CD4-positive, alpha-beta T cell treated with Interferon alpha-2 for 1 hour (primary cell): Measurements from ENCODE around the gene XYLT2.
A peak's percentile ranks its signal among the peaks of the same experiment; 100 is the strongest.

Source experiments
- DNase-seq, 2 donors: peaks; one replicate each; pipeline ENCODE4 v3.0.0-alpha.2; 2020 to 2022

The XYLT2 gene

DNA sequence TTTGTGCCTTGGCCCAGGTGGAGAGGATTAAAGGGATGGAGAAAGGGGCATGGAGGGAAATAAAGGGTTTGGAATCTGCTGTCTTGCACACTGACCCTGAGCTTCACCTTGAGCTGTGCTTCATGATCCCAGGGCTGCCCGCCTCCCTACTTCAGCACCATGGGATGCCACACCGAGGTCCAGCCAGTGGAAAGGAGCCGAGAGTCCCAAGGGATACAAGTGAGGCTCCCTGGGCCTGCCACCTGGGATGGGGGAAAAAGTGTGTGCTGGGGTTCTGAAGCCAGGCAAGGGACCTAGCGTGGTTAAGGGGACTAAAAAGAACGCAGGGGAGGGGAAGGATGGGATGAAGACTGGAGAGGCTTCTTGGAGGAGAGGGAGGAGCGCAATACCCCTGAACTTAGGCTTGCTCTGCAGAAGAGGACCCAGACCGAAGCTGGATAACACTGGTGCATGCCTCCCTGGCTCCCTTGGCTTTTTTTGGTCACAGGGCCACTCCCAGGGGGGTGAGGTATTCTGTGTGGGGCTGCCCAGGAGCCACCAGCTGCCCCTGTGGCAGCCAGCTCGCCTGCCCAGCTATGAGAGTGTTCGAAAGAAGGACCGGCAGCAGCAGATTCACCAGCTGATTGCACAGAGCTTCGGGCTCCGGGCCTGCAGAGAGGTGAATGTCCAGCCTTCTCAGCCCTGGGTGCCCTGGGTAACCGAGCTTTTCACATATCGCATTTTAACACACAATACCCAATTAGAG lies 19.9 kb downstream of the XYLT2 start:
- no peak for DNase-seq

DNA sequence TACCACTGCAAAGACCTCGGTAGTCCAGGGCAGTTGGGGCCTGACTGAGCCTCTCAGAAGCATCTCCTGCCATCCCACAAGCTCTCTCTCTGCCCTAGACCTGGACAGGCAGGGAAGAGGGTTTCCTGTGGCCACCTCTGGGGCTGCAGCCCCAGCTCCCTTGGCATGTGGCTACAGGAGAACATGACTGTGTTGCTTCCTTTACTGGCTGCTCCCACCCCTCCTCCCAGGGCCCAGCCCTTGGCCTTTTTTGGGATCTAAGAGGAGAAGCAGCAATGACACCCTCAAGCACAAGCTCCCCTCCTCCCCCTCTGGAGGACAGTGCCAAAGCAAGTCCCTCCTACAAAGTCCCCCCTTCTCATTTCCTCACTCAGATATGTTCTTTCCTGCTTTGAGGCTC lies 21.5 kb downstream of the XYLT2 start:
- DNase-seq = no peak

DNA sequence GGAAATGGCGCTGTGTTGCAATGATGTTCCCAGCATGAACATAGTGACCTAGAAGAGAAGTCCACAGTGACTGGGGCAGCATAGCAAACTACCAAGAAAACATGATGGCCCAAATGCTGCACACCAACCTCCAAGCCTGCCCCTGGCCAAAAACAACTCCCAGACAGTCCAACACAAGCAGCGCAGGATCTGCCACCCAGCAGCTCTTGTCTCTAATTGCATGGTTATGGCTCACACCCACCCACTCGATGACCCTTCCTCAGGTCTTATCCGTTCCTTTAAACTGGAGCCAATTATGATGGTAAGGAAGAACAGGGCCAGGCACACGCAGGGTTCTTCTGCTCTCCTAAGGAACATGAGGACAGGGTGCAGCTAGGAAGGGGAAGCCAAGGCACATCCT lies 24.1 kb downstream of the XYLT2 start:
- DNase-seq = no peak

DNA sequence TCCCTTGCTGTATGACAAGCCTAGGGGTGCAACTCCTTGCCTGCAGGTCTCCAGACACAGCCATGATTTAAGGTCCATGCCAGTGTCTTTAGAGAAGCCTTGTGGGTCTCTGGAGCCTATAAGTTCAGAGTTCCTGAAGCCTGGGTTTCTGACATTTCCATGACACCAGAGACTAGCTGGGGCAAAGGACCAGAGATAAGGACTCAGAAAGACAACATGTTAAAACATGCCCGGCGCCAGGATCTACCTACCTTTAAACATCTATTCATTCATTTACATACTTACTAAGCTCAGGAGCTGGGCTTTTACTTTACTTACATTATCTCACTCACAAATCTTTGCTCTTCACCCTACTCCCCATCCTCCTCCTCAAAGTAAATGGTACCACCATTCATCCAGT lies 25.6 kb downstream of the XYLT2 start:
- DNase-seq = no peak

DNA sequence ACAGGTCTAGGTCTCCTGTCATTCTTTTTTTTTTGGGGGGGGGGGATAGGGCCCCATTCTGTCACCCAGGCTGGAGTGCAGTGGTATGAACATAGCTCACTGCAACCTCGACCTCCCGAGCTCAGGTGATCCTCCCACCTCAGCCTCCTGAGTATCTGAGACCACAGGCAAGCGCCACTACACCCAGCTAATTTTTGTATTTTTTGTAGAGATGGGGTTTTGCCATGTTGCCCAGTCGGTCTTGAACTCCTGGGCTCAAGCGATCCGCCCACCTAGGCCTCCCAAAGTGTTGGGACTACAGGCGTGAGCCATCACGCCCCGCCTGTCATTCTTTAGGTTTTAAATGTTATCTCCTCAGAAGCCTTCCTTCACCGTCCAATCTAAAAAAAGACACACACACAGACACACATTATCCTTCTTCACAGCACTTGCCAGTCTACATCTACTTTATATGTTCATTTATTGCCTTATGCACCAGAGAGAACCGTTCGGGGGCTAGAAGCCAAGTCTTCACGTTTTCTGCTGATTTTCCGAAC lies 26.4 kb downstream of the XYLT2 start:
- DNase-seq = no peak

DNA sequence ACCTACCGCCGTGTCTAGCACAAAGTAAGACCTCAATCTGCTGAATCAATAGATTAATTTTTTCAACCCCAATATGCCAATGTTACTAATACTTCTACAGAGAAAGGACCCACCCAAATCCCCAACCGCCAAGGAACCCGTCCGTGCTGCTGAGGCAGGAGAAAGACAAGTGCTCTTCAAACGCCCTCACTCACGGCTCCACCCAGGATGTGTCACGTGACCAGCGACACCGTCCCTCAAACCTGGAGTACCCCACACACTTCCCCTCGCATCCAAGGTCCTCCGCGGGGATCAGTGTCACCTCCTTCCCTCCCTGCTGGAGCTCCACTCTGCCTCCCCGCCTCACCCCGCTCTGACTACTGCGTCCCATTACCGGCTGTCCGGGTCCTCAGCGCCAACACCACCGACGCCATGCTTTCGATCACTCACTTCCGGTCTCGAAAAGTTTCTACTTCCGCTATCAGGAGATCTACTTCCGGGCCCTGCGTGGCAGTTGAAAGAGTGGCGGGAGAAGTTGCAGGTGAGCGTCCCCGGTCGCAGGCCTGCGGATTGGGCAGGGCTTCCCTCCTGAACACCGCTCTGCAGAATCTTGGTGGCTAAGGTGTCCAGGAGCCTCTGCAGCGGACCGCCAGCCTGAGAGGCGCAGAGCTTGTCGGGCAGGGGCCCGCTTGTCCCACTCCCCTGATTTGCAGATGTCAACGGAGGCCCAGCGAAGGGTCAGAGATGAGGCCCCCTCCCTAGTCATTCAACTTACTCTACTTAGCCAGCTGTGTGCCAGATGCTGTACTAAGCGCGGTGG lies 27.0 kb downstream of the XYLT2 start, which contains the start of the genes EME1 and MRPL27:
Gene EME1, plus strand, starts transcription at position 472 of the 799 bp plus-strand sequence. CDS start 1,980 bp downstream, outside the sequence.
Gene MRPL27, minus strand, starts transcription at position 427 of the 799 bp plus-strand sequence. Its CDS starts 14 bp downstream, at position 413.
- peak; percentile 85 to 90 for DNase-seq

DNA sequence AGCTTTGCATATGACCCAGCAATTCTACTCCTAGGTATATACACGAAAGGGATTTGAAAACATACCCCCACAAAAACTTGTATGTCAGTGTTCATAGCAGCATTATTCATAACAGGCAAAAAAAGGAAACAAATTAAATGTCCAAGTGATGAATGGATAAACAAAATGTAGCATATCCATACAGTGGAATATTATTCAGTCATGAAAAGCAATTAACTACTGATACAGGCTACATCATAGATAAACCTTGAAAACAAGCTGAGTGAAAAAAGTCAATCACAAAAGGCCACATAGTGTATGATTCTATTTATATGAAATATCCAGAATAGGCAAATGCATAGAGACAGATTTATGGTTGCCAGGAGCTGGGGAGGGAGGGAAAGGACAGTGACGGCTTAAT lies 27.8 kb downstream of the XYLT2 start:
- DNase-seq = no peak

DNA sequence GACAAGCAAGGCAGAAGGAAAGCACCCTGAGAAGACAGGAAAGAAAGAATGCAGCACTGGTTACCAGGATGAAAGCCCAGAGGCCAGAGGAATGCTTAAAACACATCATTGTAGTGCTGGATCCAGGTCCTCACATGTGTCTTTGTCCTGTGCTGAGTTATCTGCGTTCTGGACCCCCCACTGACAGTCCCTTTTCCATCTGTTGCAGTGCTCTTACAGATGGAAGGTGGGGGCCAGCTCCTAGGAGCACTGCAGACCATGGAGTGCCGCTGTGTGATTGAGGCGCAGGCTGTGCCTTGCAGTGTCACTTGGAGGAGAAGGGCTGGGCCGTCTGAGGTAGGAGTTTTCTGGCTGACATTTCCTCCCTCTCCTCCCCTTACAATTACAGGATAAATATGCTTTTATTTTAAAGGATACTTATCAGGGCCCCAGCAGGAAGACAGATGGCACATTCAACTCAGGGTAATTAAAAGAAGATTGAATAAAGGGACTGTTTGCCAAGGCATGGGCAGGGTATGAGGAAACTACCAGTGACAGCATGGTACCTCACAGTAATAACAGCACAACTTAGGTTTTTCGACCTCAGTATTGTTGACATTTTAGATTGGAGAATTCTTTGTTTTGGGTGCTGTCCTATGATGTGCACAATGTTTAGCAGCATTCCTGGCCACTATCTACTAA lies 30.1 kb downstream of the XYLT2 start:
- no peak for DNase-seq

DNA sequence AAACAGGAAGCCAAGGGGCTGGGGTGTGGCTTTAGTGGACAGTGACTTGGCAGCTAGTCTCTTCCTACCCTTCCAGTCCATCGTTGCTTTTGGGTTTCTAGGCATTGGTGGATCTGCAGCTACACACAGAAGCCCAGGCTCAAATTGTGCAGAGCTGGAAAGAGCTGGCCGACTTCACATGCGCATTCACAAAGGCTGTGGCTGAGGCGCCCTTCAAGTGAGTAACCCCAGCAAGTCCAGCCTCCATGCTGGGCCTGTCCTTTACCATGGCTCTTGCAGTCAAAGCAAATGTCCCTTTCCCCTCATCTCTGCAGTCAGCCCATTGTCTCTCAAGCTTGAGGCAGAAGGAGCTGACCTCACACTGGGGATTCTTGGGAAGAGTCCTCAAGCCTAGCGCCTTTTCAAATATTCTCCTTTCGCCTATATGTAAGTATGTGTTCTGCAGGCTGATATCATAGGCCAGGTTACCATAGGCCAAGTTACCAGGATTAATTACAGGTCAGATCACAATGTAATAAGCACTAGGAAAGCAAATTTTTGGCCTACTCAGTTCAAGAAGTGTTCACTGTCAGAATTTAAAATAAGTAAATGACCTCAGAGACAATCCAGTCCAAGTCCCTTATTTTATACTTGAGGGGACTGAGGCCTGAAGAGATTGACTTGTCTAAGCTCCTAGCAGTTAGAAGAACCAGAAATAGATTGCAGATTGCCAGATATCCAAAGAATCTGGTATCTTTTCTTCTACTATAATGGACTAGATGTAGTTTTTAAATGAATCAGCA lies 33.6 kb downstream of the XYLT2 start:
- no peak for DNase-seq

DNA sequence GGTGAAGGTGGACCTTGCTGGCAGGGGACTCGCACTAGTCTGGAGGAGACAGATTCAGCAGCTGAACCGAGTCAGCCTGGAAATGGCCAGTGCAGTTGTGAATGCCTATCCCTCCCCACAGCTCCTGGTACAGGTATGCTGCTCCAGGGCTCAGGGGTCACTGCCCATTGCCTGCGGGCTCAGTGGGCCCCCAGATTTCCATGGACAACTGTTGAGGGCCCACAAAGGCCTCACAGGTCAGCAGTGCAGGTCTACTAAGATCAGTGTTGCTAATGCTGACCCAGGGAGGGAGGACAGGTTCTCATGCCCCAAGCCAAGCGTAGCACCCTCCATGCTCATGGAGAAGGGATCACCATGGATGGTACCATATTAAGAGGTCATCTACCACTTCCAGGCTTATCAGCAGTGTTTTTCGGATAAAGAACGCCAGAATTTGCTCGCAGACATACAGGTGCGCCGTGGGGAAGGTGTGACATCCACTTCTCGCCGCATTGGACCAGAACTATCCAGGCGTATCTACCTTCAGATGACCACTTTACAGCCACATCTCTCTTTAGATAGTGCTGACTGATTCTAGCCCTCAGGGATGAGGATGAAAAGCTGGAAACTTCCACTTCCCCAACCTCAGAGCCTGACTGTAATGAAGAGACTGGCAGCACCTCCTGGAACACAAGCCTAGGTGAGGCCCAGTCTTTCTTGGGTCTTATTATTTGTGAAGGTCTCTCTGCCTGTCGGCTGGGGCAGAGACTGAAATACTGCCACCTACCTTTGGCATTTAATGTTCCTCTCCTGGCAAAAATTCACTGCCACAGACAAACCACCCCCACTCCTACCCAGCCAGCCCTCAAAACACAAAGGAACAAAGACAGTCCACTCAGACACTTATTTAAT lies 34.7 kb downstream of the XYLT2 start:
- no peak for DNase-seq

DNA sequence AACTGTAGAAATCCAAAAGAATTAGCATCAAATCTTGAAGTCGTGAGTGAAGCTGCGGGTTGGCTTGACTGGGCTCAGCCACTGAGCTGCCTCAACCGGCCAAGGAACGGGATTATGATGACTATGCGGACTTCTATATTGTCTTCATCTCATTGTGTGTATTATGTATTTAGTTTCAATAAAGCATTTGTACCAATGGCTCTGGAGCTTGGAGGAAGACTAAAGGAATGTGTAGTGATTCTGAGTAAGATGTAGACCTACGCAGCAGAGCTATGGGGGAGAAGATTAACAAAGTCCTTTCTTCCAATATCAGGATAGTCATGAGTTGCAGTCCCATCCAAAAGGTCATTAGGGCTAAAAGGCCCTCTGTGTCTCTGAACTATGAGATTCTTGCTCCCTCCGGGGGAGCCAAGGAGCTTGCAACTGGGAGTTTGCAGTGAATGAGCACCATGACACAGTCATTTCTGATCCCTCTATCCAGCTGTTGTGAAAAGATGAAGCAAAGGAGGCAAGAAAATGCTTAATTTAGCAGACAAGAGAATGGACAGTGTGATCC lies 35.4 kb downstream of the XYLT2 start:
- no peak for DNase-seq

DNA sequence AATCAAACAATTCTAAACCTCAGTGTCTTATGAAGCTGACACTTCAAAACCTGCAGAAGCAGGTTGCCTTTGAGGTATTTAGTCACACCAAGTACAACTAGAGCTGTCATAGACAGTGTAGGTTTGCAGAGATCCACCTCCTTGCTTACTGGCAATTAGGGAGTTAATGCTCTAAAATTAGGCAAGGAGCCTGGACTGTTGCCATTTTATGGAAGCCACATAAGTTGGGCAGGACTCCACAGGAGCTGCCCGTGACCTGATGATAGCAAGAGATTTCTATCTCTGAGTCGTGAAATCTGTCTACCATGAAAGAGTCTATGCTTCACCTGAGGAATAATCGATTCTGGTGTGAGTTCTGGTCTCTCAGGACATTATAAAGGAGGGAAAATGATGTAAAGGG lies 36.0 kb downstream of the XYLT2 start:
- DNase-seq = no peak

DNA sequence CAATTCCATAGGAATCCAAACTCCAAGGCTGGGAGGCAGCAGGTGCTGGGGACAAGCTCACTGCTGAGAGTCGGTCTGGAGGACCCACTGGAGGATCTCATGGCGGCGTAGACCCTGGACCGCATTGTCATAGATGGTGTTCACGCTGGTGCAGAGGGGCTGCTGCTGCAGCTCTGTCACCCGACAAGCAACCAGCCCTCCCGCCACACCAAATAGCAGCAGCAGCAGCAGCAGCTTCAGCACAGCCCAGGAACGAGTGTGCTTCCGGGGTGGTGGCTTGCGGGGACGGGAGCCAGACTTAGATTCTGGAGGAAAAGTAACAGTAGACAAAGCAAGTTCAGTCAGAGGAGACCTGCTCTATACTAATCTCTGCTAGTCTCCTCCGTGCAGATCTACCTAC lies 37.0 kb downstream of the XYLT2 start:
- DNase-seq = no peak

DNA sequence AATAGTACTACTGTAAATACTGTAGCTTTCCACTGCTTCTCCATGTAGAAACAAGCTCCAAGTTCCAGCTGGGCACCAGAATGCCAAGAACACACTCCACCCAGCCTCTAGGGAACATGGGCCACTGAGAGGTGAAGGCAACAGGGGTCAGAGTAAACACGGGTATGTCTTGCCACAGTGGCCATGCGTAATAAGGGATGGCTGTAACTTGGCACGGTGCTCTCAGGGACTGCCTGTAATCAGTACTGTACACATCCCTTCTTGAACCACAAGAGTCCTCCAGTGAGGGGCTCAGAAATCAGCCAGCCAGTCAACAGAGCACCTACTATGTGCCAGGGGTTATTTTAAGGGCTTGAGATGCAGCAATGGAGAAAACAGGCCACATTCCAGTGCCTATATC lies 40.6 kb downstream of the XYLT2 start:
- no peak for DNase-seq

DNA sequence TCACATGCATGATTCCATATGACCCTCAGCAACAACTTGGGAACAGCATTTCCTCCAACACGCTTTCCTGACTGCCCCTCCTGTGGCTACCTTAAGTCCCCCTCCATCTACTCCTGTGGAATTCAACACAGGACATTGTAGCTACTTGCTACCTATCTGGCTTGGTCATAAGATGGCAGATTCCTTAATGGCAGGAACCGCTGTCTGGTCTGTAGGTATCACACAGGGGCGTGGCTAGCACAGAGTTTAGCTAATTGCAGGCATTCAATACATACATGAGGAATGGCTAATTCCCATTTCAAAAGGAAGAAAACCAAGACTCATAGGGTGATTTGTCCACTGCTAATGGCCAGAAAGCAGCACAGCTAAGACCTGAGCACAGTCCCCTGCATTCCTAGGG lies 42.8 kb downstream of the XYLT2 start:
- no peak for DNase-seq

DNA sequence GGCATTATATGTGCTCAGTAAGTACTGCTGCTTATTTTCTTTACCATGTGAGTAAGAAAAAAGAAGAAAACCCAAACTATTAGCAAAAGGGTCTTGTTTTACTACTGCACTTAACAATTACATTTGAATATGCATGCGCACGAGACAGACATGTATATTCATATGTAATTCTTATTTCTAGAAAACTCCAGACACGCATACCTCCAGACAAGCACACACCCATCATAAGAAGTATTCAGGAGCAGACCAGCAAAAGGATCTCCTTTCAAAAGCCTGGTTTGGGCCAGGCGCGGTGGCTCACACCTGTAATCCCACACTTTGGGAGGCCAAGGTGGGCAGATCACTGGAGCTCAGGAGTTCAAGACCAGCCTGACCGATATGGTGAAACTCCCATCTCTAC lies 43.6 kb downstream of the XYLT2 start:
- no peak for DNase-seq

DNA sequence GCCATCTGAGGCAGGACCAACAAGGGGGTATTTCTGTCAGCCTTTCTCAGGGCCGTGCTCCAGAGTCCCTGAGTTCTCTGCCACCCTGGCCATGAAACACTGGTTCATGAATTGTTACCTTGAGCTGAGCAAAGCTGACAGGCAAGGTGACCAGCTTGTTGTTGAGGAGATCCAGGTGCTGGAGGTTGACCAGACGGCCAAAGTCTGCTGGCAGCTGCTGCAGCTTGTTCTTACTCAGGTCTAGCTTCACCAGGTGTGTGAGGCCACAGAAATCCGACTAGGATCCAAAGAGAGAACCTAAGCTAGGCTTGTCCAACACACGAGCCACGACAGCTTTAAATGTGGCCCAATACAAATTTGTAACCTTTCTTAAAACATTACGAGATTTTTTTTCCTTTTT lies 46.7 kb downstream of the XYLT2 start:
- no peak for DNase-seq

DNA sequence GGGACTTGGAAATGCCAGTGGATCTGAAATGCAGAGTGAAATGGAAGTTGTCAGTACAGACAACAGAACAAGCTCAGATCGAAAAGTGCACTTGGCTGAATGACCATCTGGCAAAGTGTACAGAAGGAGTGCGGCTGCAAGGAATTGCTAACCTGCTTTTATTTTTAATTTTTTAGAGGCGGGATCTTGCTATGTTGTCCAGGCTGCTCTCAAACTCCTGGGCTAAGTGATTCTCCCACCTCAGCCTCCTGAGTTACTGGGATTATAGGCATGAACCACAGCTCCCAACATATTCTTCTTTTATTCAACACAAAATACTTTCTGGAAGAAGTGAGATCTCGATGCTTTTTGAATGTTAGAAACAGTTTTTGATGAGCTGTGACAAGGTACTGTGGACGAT lies 47.8 kb downstream of the XYLT2 start:
- DNase-seq = no peak

DNA sequence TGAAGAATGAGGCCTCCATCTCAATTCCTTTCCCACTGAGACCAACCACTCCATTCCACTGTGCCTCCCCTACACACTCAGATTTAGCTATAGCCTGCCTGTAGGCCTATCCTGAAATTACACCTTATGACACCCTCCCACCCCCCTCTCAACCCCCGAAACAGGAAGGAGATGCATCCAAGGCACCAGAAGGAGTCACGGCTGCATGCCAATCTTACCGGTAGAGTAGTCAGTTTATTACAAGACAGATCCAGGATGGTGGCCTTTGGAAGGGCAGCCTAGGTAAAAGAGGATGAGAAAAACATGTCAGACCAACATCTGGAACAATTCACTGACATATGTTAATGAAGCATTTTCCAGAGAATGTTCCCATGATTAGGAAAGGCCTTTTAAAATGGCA lies 48.8 kb downstream of the XYLT2 start:
- DNase-seq = no peak

DNA sequence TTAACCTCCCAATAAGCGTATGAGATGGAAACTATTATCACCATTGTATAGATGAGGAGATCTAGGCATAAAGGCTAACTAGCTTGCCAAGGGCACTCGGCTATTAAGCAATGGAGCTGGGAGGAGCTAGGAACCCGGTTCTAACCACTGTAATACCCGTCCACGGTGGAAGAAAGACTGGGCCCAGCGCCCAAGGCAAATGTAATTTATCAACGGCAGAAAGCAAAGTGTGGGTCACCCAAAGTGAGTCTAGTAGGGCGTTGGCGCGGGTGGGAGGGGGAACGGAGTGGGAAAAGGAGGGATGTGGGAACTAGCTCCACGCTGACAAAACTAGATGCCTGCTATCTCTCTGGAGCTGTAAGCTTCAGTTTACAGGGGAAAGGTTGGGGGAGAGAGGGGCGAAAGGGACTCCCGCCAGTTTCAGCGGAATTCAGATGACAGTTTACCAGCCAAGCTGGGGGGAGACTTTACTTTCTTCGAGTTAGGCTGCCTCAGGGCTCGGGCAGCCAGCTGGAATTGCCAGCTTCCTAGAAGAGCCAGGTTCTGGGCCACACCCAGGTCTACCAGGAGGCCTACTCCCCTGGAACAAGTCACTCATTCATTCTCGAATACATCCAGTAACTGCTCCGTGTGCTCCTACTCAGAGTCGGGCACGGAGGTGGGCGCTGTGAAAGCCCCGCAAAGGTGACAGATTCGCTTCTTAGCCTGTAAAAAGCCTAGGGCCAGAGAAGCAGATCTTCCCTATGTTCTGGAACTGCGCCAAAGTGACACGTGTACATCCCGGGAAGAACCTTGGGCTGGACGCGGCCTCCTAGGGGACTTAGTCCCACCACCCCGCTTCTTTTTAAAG lies 50.6 kb downstream of the XYLT2 start:
- DNase-seq = peak; percentile 2 to 25
